H9 (cell line): ENCODE data around the gene PLXNA2. TPM values are rescaled to one million over a fixed set of nuclear protein-coding genes. Genes with fewer than 3 reads are reported as not detected.

Experiments
- DNase-seq: peaks from one replicate; pipeline ENCODE4 v3.0.0-alpha.2; 2017
- H2AFZ ChIP-seq: one replicate; pipeline ENCODE4 v1.6.1; 2013; ENCODE audit warnings: mild to moderate bottlenecking, low read length, control low read depth, moderate library complexity
- H2AK5ac ChIP-seq: 2 replicates; pipeline ENCODE4 v1.6.1; 2013; ENCODE audit warnings: low read length, control low read depth, mixed read lengths; ENCODE audit not compliant: insufficient read length
- H2BK120ac ChIP-seq: one replicate; pipeline ENCODE4 v1.6.1; 2013; ENCODE audit warnings: low read depth, mild to moderate bottlenecking, low read length, control low read depth, inconsistent platforms; ENCODE audit not compliant: poor library complexity, severe bottlenecking
- H2BK12ac ChIP-seq: 2 replicates; pipeline ENCODE4 v1.6.1; 2013; ENCODE audit warnings: low read length, control low read depth, mixed read lengths, low read depth; ENCODE audit not compliant: insufficient read length
- H2BK15ac ChIP-seq: 2 replicates; pipeline ENCODE4 v1.6.1; 2013; ENCODE audit warnings: low read depth, low read length, control low read depth
- H2BK20ac ChIP-seq: one replicate; pipeline ENCODE4 v1.6.1; 2013; ENCODE audit warnings: low read depth, mild to moderate bottlenecking, low read length, control low read depth, inconsistent platforms; ENCODE audit not compliant: poor library complexity, severe bottlenecking
- H2BK5ac ChIP-seq: 2 replicates; pipeline ENCODE4 v1.6.1; 2013; ENCODE audit warnings: low read length, control low read depth, mixed read lengths; ENCODE audit not compliant: insufficient read length
- H3K14ac ChIP-seq: 2 replicates; pipeline ENCODE4 v1.6.1; 2013; ENCODE audit warnings: low read length, control low read depth; ENCODE audit not compliant: insufficient read depth
- H3K18ac ChIP-seq: 2 replicates; pipeline ENCODE4 v1.6.1; 2013; ENCODE audit warnings: low read depth, mild to moderate bottlenecking, mixed read lengths, low read length, control low read depth; ENCODE audit not compliant: insufficient read length
- H3K23ac ChIP-seq: 2 replicates; pipeline ENCODE4 v1.6.1; 2013; ENCODE audit warnings: low read length, control low read depth, mixed read lengths, low read depth; ENCODE audit not compliant: insufficient read length
- H3K23me2 ChIP-seq: 2 replicates; pipeline ENCODE4 v1.6.1; 2013; ENCODE audit warnings: low read depth, mild to moderate bottlenecking, mixed read lengths, low read length, control low read depth; ENCODE audit not compliant: insufficient read length, poor library complexity, severe bottlenecking
- H3K27ac ChIP-seq: 2 replicates; pipeline ENCODE4 v1.5.1; 2013; ENCODE audit warnings: low read length, control low read depth, mixed read lengths, low read depth; ENCODE audit not compliant: insufficient read length
- H3K27me3 ChIP-seq: 2 replicates; pipeline ENCODE4 v1.6.1; 2013; ENCODE audit warnings: low read length, control low read depth, inconsistent platforms; ENCODE audit not compliant: insufficient read depth
- H3K4ac ChIP-seq: 2 replicates; pipeline ENCODE4 v1.6.1; 2013; ENCODE audit warnings: low read depth, mild to moderate bottlenecking, control low read depth, inconsistent platforms, low read length, moderate library complexity
- H3K4me1 ChIP-seq: 2 replicates; pipeline ENCODE4 v1.6.1; 2013; ENCODE audit warnings: low read length, control low read depth, inconsistent platforms; ENCODE audit not compliant: insufficient read depth
- H3K4me2 ChIP-seq: 2 replicates; pipeline ENCODE4 v1.6.1; 2013; ENCODE audit warnings: low read length, control low read depth, mixed read lengths; ENCODE audit not compliant: insufficient read length, insufficient read depth
- H3K56ac ChIP-seq: 2 replicates; pipeline ENCODE4 v1.6.1; 2013; ENCODE audit warnings: low read depth, mild to moderate bottlenecking, mixed read lengths, low read length, control low read depth; ENCODE audit not compliant: insufficient read length
- H3K79me1 ChIP-seq: 2 replicates; pipeline ENCODE4 v1.6.1; 2013; ENCODE audit warnings: low read depth, mild to moderate bottlenecking, moderate library complexity, low read length, control low read depth, inconsistent platforms; ENCODE audit not compliant: insufficient read depth, poor library complexity, severe bottlenecking
- H3K79me2 ChIP-seq: 2 replicates; pipeline ENCODE4 v1.6.1; 2013; ENCODE audit warnings: low read length, control low read depth, inconsistent platforms; ENCODE audit not compliant: insufficient read depth
- H3K9ac ChIP-seq: 2 replicates; pipeline ENCODE4 v1.6.1; 2013; ENCODE audit warnings: low read length, control low read depth, mixed read lengths; ENCODE audit not compliant: insufficient read length; ENCODE audit errors: extremely low read depth
- H3K9me3 ChIP-seq: one replicate; pipeline ENCODE4 v1.6.1; 2013; ENCODE audit warnings: low read depth, low read length, inconsistent platforms; ENCODE audit not compliant: control insufficient read depth
- H3T11ph ChIP-seq: one replicate; pipeline ENCODE4 v1.6.1; 2013; ENCODE audit warnings: mild to moderate bottlenecking, low read length, control low read depth, inconsistent platforms
- H4K20me1 ChIP-seq: one replicate; pipeline ENCODE4 v1.6.1; 2013; ENCODE audit not compliant: control insufficient read depth, insufficient read length, insufficient read depth
- H4K5ac ChIP-seq: 2 replicates; pipeline ENCODE4 v1.6.1; 2013; ENCODE audit warnings: low read depth, mild to moderate bottlenecking, mixed read lengths, low read length, control low read depth; ENCODE audit not compliant: insufficient read length
- H4K8ac ChIP-seq: replicated peaks from 2 replicates; pipeline ENCODE4 v1.6.1; 2013; ENCODE audit warnings: low read length, control low read depth, mixed read lengths, low read depth; ENCODE audit not compliant: insufficient read length
- H4K91ac ChIP-seq: 2 replicates; pipeline ENCODE4 v1.6.1; 2013; ENCODE audit warnings: low read depth, mild to moderate bottlenecking, moderate library complexity, mixed read lengths, low read length, control low read depth; ENCODE audit not compliant: insufficient read length
- H3K27ac Mint-ChIP-seq, 3 experiments: 2 replicates in 2 of 3; 3 replicates in 1 of 3; pipeline ENCODE4 v1.8.0; 2020 to 2021; ENCODE audit warnings: mixed read lengths in 3 of 3, mild to moderate bottlenecking in 1 of 3, moderate library complexity in 1 of 3
- H3K27me3 Mint-ChIP-seq: 2 replicates; pipeline ENCODE4 v1.8.0; 2021; ENCODE audit warnings: low read depth, mild to moderate bottlenecking, moderate library complexity, mixed read lengths
- H3K36me3 Mint-ChIP-seq, 3 experiments: 2 replicates in 2 of 3; 3 replicates in 1 of 3; pipeline ENCODE4 v1.8.0; 2020 to 2021; ENCODE audit warnings: low read depth in 3 of 3, mixed read lengths in 3 of 3; ENCODE audit not compliant: insufficient read depth in 1 of 3
- H3K4me1 Mint-ChIP-seq, 2 experiments: 2 replicates each; pipeline ENCODE4 v1.8.0; 2020; ENCODE audit warnings: mixed read lengths in 2 of 2
- H3K4me3 Mint-ChIP-seq, 2 experiments: 2 replicates in 1 of 2; 3 replicates in 1 of 2; pipeline ENCODE4 v1.8.0; 2020 to 2021; ENCODE audit warnings: mild to moderate bottlenecking in 2 of 2, mixed read lengths in 2 of 2, moderate library complexity in 1 of 2
- H3K9me3 Mint-ChIP-seq, 2 experiments: 2 replicates in 1 of 2; 3 replicates in 1 of 2; pipeline ENCODE4 v1.8.0; 2020; ENCODE audit warnings: mild to moderate bottlenecking in 2 of 2, mixed read lengths in 2 of 2, moderate library complexity in 1 of 2
- CTCF ChIP-seq: fragments of 200-600 bp; sonication (generic); conservative IDR thresholded peaks from 3 replicates; pipeline ENCODE4 v1.8.0; 2021; ENCODE audit warnings: antibody characterized with exemption, mild to moderate bottlenecking
- WGBS: extraction: QIAGEN DNeasy Blood & Tissue Kit; methylation state at CpG from one replicate; pipeline ENCODE4 v1.1.7; 2013; ENCODE audit warnings: missing lambda C conversion rate, low lambda C conversion rate, mixed read lengths; ENCODE audit not compliant: insufficient read length; ENCODE audit errors: extremely low coverage; 5-methylcytosine and 5-hydroxymethylcytosine counted together
- total RNA-seq: library from RNA; stranded (reverse); gene quantifications from 2 replicates; pipeline ENCODE4 v1.2.1, GENCODE V29; 2021

PLXNA2 gene
- total RNA-seq, 1 experiment from 2014 or later: 0.57 TPM

GRCh38 chr1:208178091-208178529, 66.1 kb downstream of the PLXNA2 start:
- Histone ChIP-seq H3K14ac (no peak overlapping the region), H3K9me3 (no peaks in the 10 kb centered on the region), H3K79me1 (no peaks in the 10 kb centered on the region), H3K23ac (no peak overlapping the region), H2AFZ (no peak overlapping the region), H3K23me2 (peaks cover 3% of the 10 kb centered on the region), H3K18ac (no peak overlapping the region), H4K91ac (no peak overlapping the region), H3K79me2 (no peaks in the 10 kb centered on the region), H2BK5ac (no peak overlapping the region), H3K4me2 (no peak overlapping the region), H3K4me1 (peaks cover 3% of the 10 kb centered on the region; the same call in 1 of the 2 replicates), H3K9ac (no peak overlapping the region), H2BK15ac (no peak overlapping the region), H3T11ph (no peak overlapping the region), H4K20me1 (no peaks in the 10 kb centered on the region), H2BK12ac (no peak overlapping the region), H4K8ac (no peak overlapping the region), H3K56ac (no peak overlapping the region), H3K27me3 (no peaks in the 10 kb centered on the region), H3K27ac (no peak overlapping the region), H4K5ac (no peak overlapping the region), H2BK20ac (no peak overlapping the region), H3K4ac (no peak overlapping the region), H2AK5ac (no peak overlapping the region), H2BK120ac (no peak overlapping the region)
- no peak overlapping the region for H3K4me3 Mint-ChIP-seq
- H3K27me3 Mint-ChIP-seq: peaks cover 1% of the 10 kb centered on the region; the same call in 1 of the 2 replicates
- no CpG with 5 or more reads among the region's 2 CpGs for WGBS
- H3K4me1 Mint-ChIP-seq: peaks cover 54 to 69% of the 10 kb centered on the region in 2 experiments
- no peaks in the 10 kb centered on the region for H3K9me3 Mint-ChIP-seq
- no peaks in the 10 kb centered on the region for H3K36me3 Mint-ChIP-seq
- peak overlapping the region in 2 of 3 experiments; percentile 56 to 76; a peak in 1 of 7 replicates for H3K27ac Mint-ChIP-seq
- no peak for DNase-seq
- TF ChIP-seq CTCF: no peak
